ENCODE data around the gene MTCL3.

GRCh38 chr6:127471379-127472255 is 47.5 kb downstream of the MTCL3 start:
- no peak for TF ChIP-seq CTCF (IDR thresholded peaks at IDR 0.05; ENCODE audit: low read depth, low read length, missing input control)
- TF ChIP-seq ATF3 (IDR thresholded peaks at IDR 0.05) = no peak
- TF ChIP-seq FOXA1 (IDR thresholded peaks at IDR 0.05) = no peak
- no peak for TF ChIP-seq YY1 (IDR thresholded peaks at IDR 0.05)
- TF ChIP-seq TAF1 (conservative IDR thresholded peaks at IDR 0.05) = no peak
- TF ChIP-seq HNF4A (conservative IDR thresholded peaks at IDR 0.05) = no peak
- peak; percentile 18 for TF ChIP-seq FOXA2 (IDR thresholded peaks at IDR 0.05)
- no peak for TF ChIP-seq REST (IDR thresholded peaks at IDR 0.05)
